Measurements from ENCODE around the gene RPL22. TPM values are rescaled to one million over a fixed set of nuclear protein-coding genes. Genes with fewer than 3 reads are reported as not detected.
A peak's percentile ranks its signal among the peaks of the same experiment; 100 is the strongest.

RPL22 gene
- total RNA-seq, 1 donor, result 93.0 TPM

DNA sequence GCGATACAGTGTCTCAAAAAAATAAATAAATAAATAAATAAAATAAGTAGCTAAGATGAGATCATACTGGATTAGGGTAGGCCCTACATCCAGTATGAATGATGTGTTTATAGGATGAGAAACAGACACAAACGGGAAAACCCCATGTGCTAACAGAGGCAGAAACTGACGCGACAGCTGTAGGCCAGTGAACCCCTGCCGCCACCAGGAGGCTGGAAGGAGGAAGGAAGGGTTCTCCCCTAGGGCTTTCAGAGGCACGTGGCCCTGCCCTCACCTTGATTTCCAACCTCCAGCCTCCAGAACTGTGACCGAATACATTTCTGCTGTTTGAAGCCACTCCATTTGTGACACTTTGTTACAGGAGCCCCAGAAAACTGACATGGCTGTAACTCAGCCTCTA is 57.8 kb downstream of the RPL22 start:
- no peak overlapping the region for H3K4me3 ChIP-seq (ENCODE audit: insufficient read depth, low read length)
- no peak for DNase-seq (ENCODE audit: insufficient read length, low spot score, missing footprints)

DNA sequence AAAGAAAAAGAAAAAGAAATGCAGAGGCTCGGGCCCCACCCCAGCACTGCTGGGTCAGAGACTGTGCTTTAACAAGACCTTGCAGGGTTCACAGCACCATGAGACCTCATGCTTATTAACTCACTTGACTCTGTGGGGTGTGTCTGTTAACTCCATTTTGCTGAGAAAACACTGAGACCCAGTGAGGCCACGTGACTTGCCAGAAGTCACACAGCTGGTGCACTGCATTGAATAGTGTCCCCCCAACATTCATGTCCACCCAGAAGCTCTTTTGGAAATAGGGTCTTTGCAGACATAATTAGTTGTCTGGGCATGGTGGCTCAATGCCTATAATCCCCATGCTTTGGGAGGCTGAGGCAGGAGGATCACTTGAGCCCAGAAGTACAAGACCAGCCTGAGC is 59.0 kb downstream of the RPL22 start:
- H3K79me2 ChIP-seq (ENCODE audit: insufficient read depth, low read length), result no peaks in the 10 kb centered on the region
- H3K27ac ChIP-seq (ENCODE audit: low read depth, low read length), result no peak overlapping the region
- no peaks in the 10 kb centered on the region for H4K20me1 ChIP-seq (ENCODE audit: insufficient read depth, low read length)
- H3K9me3 ChIP-seq (ENCODE audit: low read depth, low read length), result no peaks in the 10 kb centered on the region
- no peak overlapping the region for H3K4me3 ChIP-seq (ENCODE audit: insufficient read depth, low read length)
- no peak for DNase-seq (ENCODE audit: insufficient read length, low spot score, missing footprints)
- no peaks in the 10 kb centered on the region for H3K36me3 ChIP-seq (ENCODE audit: insufficient read depth, low read length)
- TF ChIP-seq, protein P1, sequence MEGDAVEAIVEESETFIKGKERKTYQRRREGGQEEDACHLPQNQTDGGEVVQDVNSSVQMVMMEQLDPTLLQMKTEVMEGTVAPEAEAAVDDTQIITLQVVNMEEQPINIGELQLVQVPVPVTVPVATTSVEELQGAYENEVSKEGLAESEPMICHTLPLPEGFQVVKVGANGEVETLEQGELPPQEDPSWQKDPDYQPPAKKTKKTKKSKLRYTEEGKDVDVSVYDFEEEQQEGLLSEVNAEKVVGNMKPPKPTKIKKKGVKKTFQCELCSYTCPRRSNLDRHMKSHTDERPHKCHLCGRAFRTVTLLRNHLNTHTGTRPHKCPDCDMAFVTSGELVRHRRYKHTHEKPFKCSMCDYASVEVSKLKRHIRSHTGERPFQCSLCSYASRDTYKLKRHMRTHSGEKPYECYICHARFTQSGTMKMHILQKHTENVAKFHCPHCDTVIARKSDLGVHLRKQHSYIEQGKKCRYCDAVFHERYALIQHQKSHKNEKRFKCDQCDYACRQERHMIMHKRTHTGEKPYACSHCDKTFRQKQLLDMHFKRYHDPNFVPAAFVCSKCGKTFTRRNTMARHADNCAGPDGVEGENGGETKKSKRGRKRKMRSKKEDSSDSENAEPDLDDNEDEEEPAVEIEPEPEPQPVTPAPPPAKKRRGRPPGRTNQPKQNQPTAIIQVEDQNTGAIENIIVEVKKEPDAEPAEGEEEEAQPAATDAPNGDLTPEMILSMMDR (IDR thresholded peaks at IDR 0.05; ENCODE audit: extremely low read depth, low read depth, low read length), result no peak
- no peak overlapping the region for H2AFZ ChIP-seq (ENCODE audit: low read length)
- no peak overlapping the region for H3K4me2 ChIP-seq (ENCODE audit: insufficient read depth, low read length)
- no peaks in the 10 kb centered on the region for H3K4me1 ChIP-seq (ENCODE audit: insufficient read depth, low read length)
- H3K27me3 ChIP-seq (ENCODE audit: insufficient read depth, low read length), result no peaks in the 10 kb centered on the region

More for the DNA sequence above, 57.8 kb downstream of the RPL22 start:
- no peak overlapping the region for H3K27ac ChIP-seq (ENCODE audit: low read depth, low read length)
- H3K36me3 ChIP-seq (ENCODE audit: insufficient read depth, low read length), result no peaks in the 10 kb centered on the region
- H3K79me2 ChIP-seq (ENCODE audit: insufficient read depth, low read length), result no peaks in the 10 kb centered on the region
- H2AFZ ChIP-seq (ENCODE audit: low read length), result no peak overlapping the region
- H3K4me1 ChIP-seq (ENCODE audit: insufficient read depth, low read length), result no peaks in the 10 kb centered on the region
- no peaks in the 10 kb centered on the region for H3K9me3 ChIP-seq (ENCODE audit: low read depth, low read length)
- no peaks in the 10 kb centered on the region for H4K20me1 ChIP-seq (ENCODE audit: insufficient read depth, low read length)
- H3K27me3 ChIP-seq (ENCODE audit: insufficient read depth, low read length), result no peaks in the 10 kb centered on the region
- TF ChIP-seq, protein P1 (IDR thresholded peaks at IDR 0.05; ENCODE audit: extremely low read depth, low read depth, low read length), result no peak
- H3K4me2 ChIP-seq (ENCODE audit: insufficient read depth, low read length), result no peak overlapping the region

DNA sequence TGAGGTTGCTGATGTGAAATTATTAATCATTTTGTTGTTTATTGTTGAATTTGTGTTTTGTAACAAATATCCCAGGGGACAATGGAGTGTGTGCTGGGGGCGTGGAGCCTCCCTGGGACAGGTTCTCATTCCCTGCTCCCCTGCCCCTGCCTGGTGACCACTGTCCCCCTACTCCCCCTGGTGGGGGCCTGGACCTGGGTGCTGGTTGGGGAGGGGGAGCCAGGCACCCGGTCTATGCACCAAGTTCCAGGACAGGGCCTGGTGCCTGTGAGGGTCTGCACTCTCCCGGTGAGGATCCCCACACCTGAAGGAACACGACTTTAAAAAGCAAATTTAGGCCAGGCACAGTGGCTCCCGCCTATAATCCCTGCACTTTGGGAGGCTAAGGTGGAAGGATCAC is 61.6 kb downstream of the RPL22 start:
- H4K20me1 ChIP-seq (ENCODE audit: insufficient read depth, low read length), result no peaks in the 10 kb centered on the region
- no peak overlapping the region for H3K27ac ChIP-seq (ENCODE audit: low read depth, low read length)
- no peak overlapping the region for H3K4me3 ChIP-seq (ENCODE audit: insufficient read depth, low read length)
- H3K4me2 ChIP-seq (ENCODE audit: insufficient read depth, low read length), result no peak overlapping the region
- H2AFZ ChIP-seq (ENCODE audit: low read length), result no peak overlapping the region
- peak; percentile 82 for DNase-seq (ENCODE audit: insufficient read length, low spot score, missing footprints)
- H3K4me1 ChIP-seq (ENCODE audit: insufficient read depth, low read length), result no peaks in the 10 kb centered on the region
- TF ChIP-seq, protein P1 (IDR thresholded peaks at IDR 0.05; ENCODE audit: extremely low read depth, low read depth, low read length), result no peak
- H3K36me3 ChIP-seq (ENCODE audit: insufficient read depth, low read length), result no peaks in the 10 kb centered on the region
- H3K79me2 ChIP-seq (ENCODE audit: insufficient read depth, low read length), result no peaks in the 10 kb centered on the region
- no peaks in the 10 kb centered on the region for H3K27me3 ChIP-seq (ENCODE audit: insufficient read depth, low read length)
- no peaks in the 10 kb centered on the region for H3K9me3 ChIP-seq (ENCODE audit: low read depth, low read length)

DNA sequence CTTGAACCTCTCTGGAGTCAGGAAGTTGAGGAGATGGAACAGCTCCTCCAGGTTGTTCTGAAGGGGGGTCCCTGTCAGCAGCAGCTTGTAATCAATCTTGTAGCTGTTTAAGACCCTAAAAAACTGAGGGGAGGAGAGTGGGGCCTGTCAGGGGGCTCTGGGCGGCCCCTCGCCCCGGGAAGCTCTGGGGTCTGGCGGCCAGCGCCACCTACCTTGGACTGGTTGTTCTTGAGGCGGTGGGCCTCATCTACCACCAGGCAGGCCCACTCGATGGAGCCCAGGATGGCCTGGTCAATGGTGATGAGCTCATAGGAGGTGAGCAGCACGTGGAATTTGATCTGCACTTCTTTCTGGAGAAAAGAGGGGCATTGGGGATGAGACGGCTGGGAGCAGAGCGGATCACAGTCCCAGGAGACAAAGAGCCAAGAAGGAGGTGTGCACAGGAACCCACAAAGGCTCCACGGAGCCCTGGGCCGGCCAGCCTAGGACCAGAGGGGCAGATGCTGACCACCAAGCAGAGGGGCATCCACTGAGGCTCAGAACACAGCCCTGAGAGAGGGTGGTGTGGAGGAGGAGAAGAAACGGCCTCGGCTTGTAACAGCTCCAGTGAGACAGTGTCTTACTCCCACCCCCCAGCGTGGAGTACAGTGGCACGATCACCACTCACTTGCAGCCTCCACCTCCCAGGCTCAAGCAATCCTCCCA is 62.7 kb downstream of the RPL22 start:
- H3K9me3 ChIP-seq (ENCODE audit: low read depth, low read length), result no peaks in the 10 kb centered on the region
- no peak for DNase-seq (ENCODE audit: insufficient read length, low spot score, missing footprints)
- H3K79me2 ChIP-seq (ENCODE audit: insufficient read depth, low read length), result no peaks in the 10 kb centered on the region
- TF ChIP-seq, protein P1 (IDR thresholded peaks at IDR 0.05; ENCODE audit: extremely low read depth, low read depth, low read length), result no peak
- no peaks in the 10 kb centered on the region for H3K4me1 ChIP-seq (ENCODE audit: insufficient read depth, low read length)
- no peaks in the 10 kb centered on the region for H3K27me3 ChIP-seq (ENCODE audit: insufficient read depth, low read length)
- H4K20me1 ChIP-seq (ENCODE audit: insufficient read depth, low read length), result no peaks in the 10 kb centered on the region
- H2AFZ ChIP-seq (ENCODE audit: low read length), result no peak overlapping the region
- no peaks in the 10 kb centered on the region for H3K36me3 ChIP-seq (ENCODE audit: insufficient read depth, low read length)
- H3K4me3 ChIP-seq (ENCODE audit: insufficient read depth, low read length), result no peak overlapping the region
- H3K4me2 ChIP-seq (ENCODE audit: insufficient read depth, low read length), result no peak overlapping the region
- H3K27ac ChIP-seq (ENCODE audit: low read depth, low read length), result no peak overlapping the region

Other genes starting within 250 kb of the RPL22 start
- 6.5 and 8.0 TPM in 2 replicates for gene NPHP4, start 207.2 kb downstream of the RPL22 start, total RNA-seq
- 5.0 and 5.8 TPM in 2 replicates for gene KCNAB2, start 153.7 kb downstream of the RPL22 start, total RNA-seq
- under 0.01 TPM in 1 of 2 replicates, not detected in the other for gene CHD5, start 19.3 kb downstream of the RPL22 start, total RNA-seq
- 10.6 and 42.7 TPM in 2 replicates for gene RNF207, start 6.5 kb upstream of the RPL22 start, total RNA-seq
- gene ICMT, start 36.4 kb upstream of the RPL22 start, total RNA-seq, result 60.8 and 63.6 TPM in 2 replicates
- not detected in 2 replicates for gene HES3, start 44.6 kb upstream of the RPL22 start, total RNA-seq
- 2.9 and 4.0 TPM in 2 replicates for gene GPR153, start 61.5 kb upstream of the RPL22 start, total RNA-seq
- gene ACOT7, start 194.2 kb upstream of the RPL22 start, total RNA-seq, result 9.1 and 10.9 TPM in 2 replicates
- gene HES2, start 220.3 kb upstream of the RPL22 start, total RNA-seq, result not detected in 2 replicates
- gene ESPN, start 225.2 kb upstream of the RPL22 start, total RNA-seq, result not detected in 2 replicates